SH-SY5Y (cell line): ENCODE data around the gene FAM228A.

ENCODE experiments used
- GATA2 ChIP-seq: IDR thresholded peaks from 2 replicates; pipeline ENCODE4 v1.6.1; 2011; ENCODE audit warnings: mild to moderate bottlenecking, low read depth, low read length
- GATA3 ChIP-seq: IDR thresholded peaks from 2 replicates; pipeline ENCODE4 v1.6.1; 2011; ENCODE audit warnings: low read depth, mild to moderate bottlenecking, low read length, moderate library complexity

- TF ChIP-seq GATA2 (no peak), GATA3 (no peak)
Observed at GRCh38 chr2:24220554-24221291, 45.9 kb downstream of the FAM228A start.
